ENCODE data around the gene KCNIP4.

Gene KCNIP4

DNA sequence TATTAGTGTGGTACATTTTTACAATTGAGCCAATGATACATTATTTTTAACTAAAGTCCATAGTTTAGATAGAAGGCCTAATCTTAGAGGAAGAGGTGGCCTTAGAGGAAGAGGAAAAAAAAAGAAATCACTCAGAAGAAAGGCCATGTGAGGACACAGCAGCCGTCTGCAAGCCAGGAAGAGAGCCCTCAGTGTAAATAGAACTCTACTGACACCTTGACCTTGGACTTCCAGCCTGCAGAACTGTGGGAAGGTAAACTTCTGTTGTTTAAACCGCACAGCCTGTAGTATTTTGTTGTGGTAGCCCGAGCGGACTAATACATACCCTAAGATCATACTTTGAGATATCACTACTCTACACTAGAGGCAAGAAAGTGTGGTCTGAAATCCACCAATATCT, 5.1 kb upstream of the KCNIP4 start:
- in situ Hi-C loops (cut with MboI; ENCODE audit: low sequenced_read_pairs): no loop called here
- DNase-seq (ENCODE audit: low spot score in 2 of 2): no peak
- H3K27me3 ChIP-seq (ENCODE audit: low read depth): peaks cover 6% of the 10 kb centered on the region; the same call in 1 of the 2 replicates
- no peaks in the 10 kb centered on the region for H3K36me3 ChIP-seq (replicated peaks)
- H3K9me3 ChIP-seq: no peaks in the 10 kb centered on the region
- no peak overlapping the region for H3K4me3 ChIP-seq
- no peaks in the 10 kb centered on the region for H3K4me1 ChIP-seq

GRCh38 chr4:21952549-21952948, 4.0 kb upstream of the KCNIP4 start:
- H3K9me3 ChIP-seq: no peaks in the 10 kb centered on the region
- peaks cover 15% of the 10 kb centered on the region for H3K27me3 ChIP-seq (ENCODE audit: low read depth)
- no peak for DNase-seq (ENCODE audit: low spot score in 2 of 2)
- H3K36me3 ChIP-seq (replicated peaks): no peaks in the 10 kb centered on the region
- no peak overlapping the region for H3K4me3 ChIP-seq
- no peaks in the 10 kb centered on the region for H3K4me1 ChIP-seq
- in situ Hi-C loops (cut with MboI; ENCODE audit: low sequenced_read_pairs): no loop called here

DNA sequence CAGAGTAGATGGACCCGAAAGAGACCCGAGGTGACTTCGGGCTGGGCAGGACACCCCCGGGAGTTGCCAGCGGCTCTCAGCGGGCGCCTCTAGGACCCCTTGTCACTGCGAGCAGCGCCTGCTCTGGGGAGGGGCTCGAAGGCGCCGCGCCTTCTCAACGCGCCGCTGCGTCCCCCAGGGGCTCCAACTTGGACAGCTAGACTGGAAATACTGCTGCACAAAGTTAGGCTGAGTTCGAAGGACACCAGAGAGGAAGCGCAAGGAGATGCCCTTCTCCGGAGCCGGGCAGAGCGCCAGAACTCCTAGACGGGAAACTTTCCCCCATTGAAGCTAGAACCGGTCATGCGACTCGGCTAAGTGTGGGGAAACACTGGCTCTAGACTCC, 493 bp upstream of the KCNIP4 start:
- peaks cover 19% of the 10 kb centered on the region for H3K27me3 ChIP-seq (ENCODE audit: low read depth)
- no peaks in the 10 kb centered on the region for H3K36me3 ChIP-seq (replicated peaks)
- DNase-seq (ENCODE audit: low spot score in 2 of 2): peak in 1 of 2 experiments; percentile 15
- no peaks in the 10 kb centered on the region for H3K9me3 ChIP-seq
- no peaks in the 10 kb centered on the region for H3K4me1 ChIP-seq
- H3K4me3 ChIP-seq: peak overlapping the region; percentile 9; the same call in 1 of the 2 replicates
- in situ Hi-C loops (cut with MboI; ENCODE audit: low sequenced_read_pairs): no loop called here

DNA sequence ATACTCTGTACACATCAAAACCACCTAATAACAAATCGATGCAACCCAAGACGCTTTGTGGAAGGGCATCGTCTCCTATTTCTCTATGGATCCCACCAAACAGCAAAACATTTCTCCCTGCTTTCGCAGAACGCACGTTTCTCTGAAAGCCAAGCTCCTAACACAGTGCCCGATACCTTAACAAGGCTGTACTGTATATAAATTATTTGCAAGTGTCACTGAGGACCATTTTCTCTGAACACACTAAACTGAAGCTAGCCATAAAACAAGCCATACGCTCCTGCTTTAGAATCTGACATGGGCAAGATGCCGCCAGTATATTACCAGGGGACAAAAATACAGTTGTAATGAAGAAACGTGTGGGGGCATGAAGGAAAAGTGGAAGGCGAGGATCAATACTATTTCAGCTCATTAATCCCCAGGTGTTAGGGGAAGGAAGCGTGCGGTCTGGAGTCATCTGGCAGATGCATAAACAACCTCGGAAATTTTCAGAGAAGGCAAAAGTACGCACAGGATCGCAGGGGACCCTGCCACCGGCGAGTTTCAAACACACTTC, 703 bp downstream of the KCNIP4 start:
- H3K4me3 ChIP-seq: peak overlapping the region; percentile 28
- in situ Hi-C loops (cut with MboI; ENCODE audit: low sequenced_read_pairs): no loop called here
- peaks cover 19% of the 10 kb centered on the region for H3K27me3 ChIP-seq (ENCODE audit: low read depth)
- no peaks in the 10 kb centered on the region for H3K4me1 ChIP-seq
- no peaks in the 10 kb centered on the region for H3K36me3 ChIP-seq (replicated peaks)
- DNase-seq (ENCODE audit: low spot score in 2 of 2): no peak
- H3K9me3 ChIP-seq: no peaks in the 10 kb centered on the region

GRCh38 chr4:21946858-21947257, 1.7 kb downstream of the KCNIP4 start:
- in situ Hi-C loops (cut with MboI; ENCODE audit: low sequenced_read_pairs): no loop called here
- Histone ChIP-seq H3K4me3 (no peak overlapping the region), H3K4me1 (no peaks in the 10 kb centered on the region), H3K36me3 (replicated peaks) (no peaks in the 10 kb centered on the region), H3K27me3 (ENCODE audit: low read depth) (peaks cover 19% of the 10 kb centered on the region), H3K9me3 (no peaks in the 10 kb centered on the region)
- DNase-seq (ENCODE audit: low spot score in 2 of 2): no peak

DNA sequence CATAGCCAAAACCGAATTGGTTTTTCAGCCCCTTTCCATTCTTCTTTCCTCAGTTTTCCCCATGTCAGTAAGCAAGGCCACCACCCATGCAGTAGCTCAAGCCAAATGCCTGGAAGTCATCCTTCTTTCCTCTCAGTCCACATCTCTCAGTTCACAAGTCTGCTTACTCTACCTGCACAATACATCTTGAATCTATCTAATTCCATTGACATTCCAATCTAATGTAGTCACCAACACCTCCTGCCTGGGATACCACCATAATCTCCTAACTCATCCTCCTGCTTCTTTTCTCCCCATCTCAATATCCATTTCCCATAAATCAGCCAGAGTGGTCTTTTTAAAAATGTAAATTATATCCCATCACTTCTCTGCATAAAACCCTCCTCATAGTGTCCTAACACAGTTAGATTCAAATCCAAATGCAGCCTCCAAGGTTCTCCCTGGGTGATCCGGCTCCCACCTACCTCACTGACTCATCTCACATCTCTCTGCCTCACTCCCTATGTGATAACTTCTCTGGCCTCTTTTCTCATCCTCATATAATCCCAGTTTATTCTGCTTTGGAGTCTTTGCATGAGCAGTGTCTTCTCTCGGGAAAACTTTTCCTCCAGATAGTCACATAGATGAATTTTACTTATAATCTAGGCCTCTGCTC, 26.9 kb downstream of the KCNIP4 start:
- H3K4me3 ChIP-seq: no peak overlapping the region
- H3K9me3 ChIP-seq: no peaks in the 10 kb centered on the region
- H3K36me3 ChIP-seq (replicated peaks): no peaks in the 10 kb centered on the region
- DNase-seq (ENCODE audit: low spot score in 2 of 2): no peak
- in situ Hi-C loops (cut with MboI; ENCODE audit: low sequenced_read_pairs): no loop called here
- no peaks in the 10 kb centered on the region for H3K4me1 ChIP-seq
- 0 out of 2 replicates have a peak, but pooled peaks cover 2% of the 10 kb centered on the region for H3K27me3 ChIP-seq (ENCODE audit: low read depth)

DNA sequence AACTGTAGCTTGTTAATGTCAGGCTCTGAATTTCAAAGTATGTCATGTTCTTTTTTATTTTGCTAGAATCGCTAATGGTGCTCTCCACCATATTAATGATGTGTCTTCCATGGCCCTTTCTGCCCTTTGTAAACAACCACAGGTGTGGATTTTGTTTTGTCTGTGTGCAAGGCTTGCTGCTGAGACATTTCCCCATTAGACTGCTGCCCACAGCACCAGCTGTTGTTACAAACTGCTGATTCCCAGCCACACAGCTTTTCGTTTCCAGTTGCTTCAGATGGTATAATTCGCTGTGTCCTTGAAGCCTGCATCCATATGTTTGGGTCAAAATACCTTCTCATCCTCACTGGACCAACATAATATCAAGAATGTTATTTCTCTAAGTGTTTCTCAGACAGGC, 32.8 kb downstream of the KCNIP4 start:
- H3K4me3 ChIP-seq: no peak overlapping the region
- H3K36me3 ChIP-seq (replicated peaks): no peaks in the 10 kb centered on the region
- no peaks in the 10 kb centered on the region for H3K9me3 ChIP-seq
- no peak for DNase-seq (ENCODE audit: low spot score in 2 of 2)
- in situ Hi-C loops (cut with MboI; ENCODE audit: low sequenced_read_pairs): no loop called here
- no peaks in the 10 kb centered on the region for H3K27me3 ChIP-seq (ENCODE audit: low read depth)
- H3K4me1 ChIP-seq: no peaks in the 10 kb centered on the region

DNA sequence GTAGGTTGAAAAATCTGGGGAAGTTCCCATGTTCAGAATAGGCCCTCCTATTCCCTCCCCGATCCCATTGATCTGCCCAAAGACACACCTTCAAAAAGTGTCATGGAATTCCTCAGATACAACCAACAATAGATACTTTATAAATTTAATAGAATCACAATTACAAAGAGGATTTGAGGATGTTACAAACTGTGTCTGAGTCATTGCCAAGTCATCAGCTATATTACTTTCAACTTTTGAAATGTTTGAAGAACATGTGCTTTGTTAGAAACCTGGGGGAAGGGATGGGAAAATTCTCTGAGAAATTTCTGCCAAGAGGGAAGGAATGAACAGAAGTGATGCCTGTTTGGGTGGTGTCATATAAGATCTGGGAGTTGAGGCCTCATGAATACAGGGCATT, 46.7 kb downstream of the KCNIP4 start:
- Histone ChIP-seq H3K9me3 (no peaks in the 10 kb centered on the region), H3K4me3 (no peak overlapping the region), H3K4me1 (no peaks in the 10 kb centered on the region), H3K36me3 (replicated peaks) (no peaks in the 10 kb centered on the region), H3K27me3 (ENCODE audit: low read depth) (no peaks in the 10 kb centered on the region)
- in situ Hi-C loops (cut with MboI; ENCODE audit: low sequenced_read_pairs): no loop called here
- no peak for DNase-seq (ENCODE audit: low spot score in 2 of 2)

DNA sequence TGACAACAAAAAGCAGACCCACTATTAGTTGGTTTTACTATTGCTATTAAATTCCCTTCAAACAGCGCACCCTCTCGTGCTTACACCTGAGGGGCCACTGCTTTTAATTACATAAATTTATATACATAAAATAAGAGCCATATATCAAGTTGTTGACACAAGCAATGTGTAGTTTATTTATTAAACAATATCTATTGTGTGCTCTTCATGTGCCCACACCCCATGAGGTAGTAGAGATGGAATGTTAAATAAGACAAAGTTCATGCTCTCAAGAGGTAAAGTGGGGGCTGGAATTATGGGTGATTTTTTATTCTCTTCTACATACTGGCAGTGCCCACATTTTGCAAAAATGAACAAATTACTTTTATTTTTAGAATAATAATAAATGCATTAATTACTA, 47.3 kb downstream of the KCNIP4 start:
- Histone ChIP-seq H3K9me3 (no peaks in the 10 kb centered on the region), H3K27me3 (ENCODE audit: low read depth) (no peaks in the 10 kb centered on the region), H3K36me3 (replicated peaks) (no peaks in the 10 kb centered on the region), H3K4me3 (no peak overlapping the region), H3K4me1 (no peaks in the 10 kb centered on the region)
- in situ Hi-C loops (cut with MboI; ENCODE audit: low sequenced_read_pairs): no loop called here
- no peak for DNase-seq (ENCODE audit: low spot score in 2 of 2)

- no peak for DNase-seq (ENCODE audit: low spot score in 2 of 2)
- in situ Hi-C loops (cut with MboI; ENCODE audit: low sequenced_read_pairs): no loop called here
- Histone ChIP-seq H3K27me3 (ENCODE audit: low read depth) (no peaks in the 10 kb centered on the region), H3K4me3 (no peak overlapping the region), H3K4me1 (no peaks in the 10 kb centered on the region), H3K9me3 (no peaks in the 10 kb centered on the region), H3K36me3 (replicated peaks) (no peaks in the 10 kb centered on the region)
Measured at GRCh38 chr4:21900211-21900610, 48.4 kb downstream of the KCNIP4 start.

GRCh38 chr4:21898101-21898500, 50.5 kb downstream of the KCNIP4 start:
- no peak for DNase-seq (ENCODE audit: low spot score in 2 of 2)
- in situ Hi-C loops (cut with MboI; ENCODE audit: low sequenced_read_pairs): no loop called here
- Histone ChIP-seq H3K9me3 (no peaks in the 10 kb centered on the region), H3K4me3 (no peak overlapping the region), H3K4me1 (no peaks in the 10 kb centered on the region), H3K27me3 (ENCODE audit: low read depth) (no peaks in the 10 kb centered on the region; the same call in 1 of the 2 replicates), H3K36me3 (replicated peaks) (no peaks in the 10 kb centered on the region)

DNA sequence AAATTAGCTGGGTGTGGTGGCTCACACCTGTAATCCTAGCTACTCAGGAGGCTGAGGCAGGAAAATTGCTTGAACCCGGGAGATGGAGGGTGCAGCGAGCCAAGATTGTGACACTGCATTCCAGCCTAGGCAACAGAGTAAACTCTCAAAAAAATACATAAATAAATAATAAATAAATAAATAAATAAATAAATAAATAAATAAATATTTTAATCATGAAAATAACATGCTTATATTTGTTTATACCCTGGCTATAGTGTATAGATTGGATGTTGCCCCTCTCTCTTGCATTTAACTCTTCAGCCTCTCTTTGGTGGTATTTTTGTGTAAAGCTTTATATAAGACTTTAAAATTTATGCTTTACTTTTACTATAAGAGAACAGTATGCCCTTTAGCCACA, 51.8 kb downstream of the KCNIP4 start:
- DNase-seq (ENCODE audit: low spot score in 2 of 2): no peak
- no peaks in the 10 kb centered on the region for H3K4me1 ChIP-seq
- no peaks in the 10 kb centered on the region for H3K9me3 ChIP-seq
- H3K4me3 ChIP-seq: no peak overlapping the region
- no peaks in the 10 kb centered on the region; the same call in 1 of the 2 replicates for H3K27me3 ChIP-seq (ENCODE audit: low read depth)
- in situ Hi-C loops (cut with MboI; ENCODE audit: low sequenced_read_pairs): no loop called here
- no peaks in the 10 kb centered on the region for H3K36me3 ChIP-seq (replicated peaks)

DNA sequence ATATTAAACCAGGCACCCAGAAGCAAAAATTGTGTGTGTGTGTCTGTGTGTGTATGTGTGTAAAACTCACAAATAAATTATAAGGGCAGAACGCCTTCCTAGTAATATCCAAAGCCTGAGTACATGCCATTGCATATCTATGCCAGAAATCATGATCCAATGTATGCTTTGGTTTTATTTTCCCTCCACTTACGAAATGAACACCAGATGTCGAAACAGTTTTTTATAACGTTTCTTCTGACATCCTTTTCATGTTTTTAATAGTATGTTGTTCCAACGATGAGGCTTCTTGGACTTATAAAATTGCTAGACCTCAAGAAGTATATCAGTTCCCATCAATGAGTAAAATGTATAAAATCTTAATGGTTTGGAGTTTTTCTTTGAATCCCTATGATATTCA, 55.4 kb downstream of the KCNIP4 start:
- in situ Hi-C loops (cut with MboI; ENCODE audit: low sequenced_read_pairs): no loop called here
- H3K36me3 ChIP-seq (replicated peaks): no peaks in the 10 kb centered on the region
- no peaks in the 10 kb centered on the region for H3K9me3 ChIP-seq
- H3K4me3 ChIP-seq: no peak overlapping the region
- no peak for DNase-seq (ENCODE audit: low spot score in 2 of 2)
- no peaks in the 10 kb centered on the region for H3K4me1 ChIP-seq
- H3K27me3 ChIP-seq (ENCODE audit: low read depth): no peaks in the 10 kb centered on the region; the same call in 1 of the 2 replicates

DNA sequence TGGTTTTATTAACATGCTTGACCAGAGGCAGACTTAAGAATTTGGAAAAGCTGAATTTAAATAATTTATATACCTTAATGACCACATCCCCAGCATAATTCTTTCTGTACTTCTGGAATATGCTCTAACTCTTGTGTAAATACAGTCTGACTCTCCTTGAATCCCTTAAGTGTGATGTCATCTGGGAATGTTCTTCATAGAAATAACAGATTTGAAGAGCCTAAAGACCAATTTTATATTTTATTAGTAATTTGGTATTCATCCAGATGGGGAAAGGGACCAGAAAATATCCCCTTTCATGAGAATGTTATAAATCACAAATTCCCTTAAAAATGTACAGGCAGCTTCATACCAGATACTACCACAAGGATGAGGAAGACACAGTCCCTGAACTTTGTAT, 58.3 kb downstream of the KCNIP4 start:
- Histone ChIP-seq H3K27me3 (ENCODE audit: low read depth) (no peaks in the 10 kb centered on the region; the same call in 1 of the 2 replicates), H3K4me3 (no peak overlapping the region)
- in situ Hi-C loops (cut with MboI; ENCODE audit: low sequenced_read_pairs): no loop called here

More for the DNA sequence above, 58.3 kb downstream of the KCNIP4 start:
- DNase-seq (ENCODE audit: low spot score in 2 of 2): no peak
- Histone ChIP-seq H3K4me1 (no peaks in the 10 kb centered on the region), H3K9me3 (no peaks in the 10 kb centered on the region), H3K36me3 (replicated peaks) (no peaks in the 10 kb centered on the region)

Data from HAP-1 (cell line).